K562 (cell line): ENCODE measurements around the gene SLC6A16. TPM values are rescaled to one million over a fixed set of nuclear protein-coding genes. Genes with fewer than 3 reads are reported as not detected.

ENCODE experiments used
- microRNA-seq: library from miRNA; unstranded; fragments of <30 nt; microRNA quantifications from one replicate; pipeline ENCODE4, GENCODE V29; 2018; ENCODE audit warnings: borderline microRNAs expressed
- polyA plus RNA-seq, 8 experiments: library from polyadenylated mRNA; depleted of rRNA in 4 of 8; stranded (reverse) in 5 of 8; unstranded in 3 of 8; fragments of >200 nt; fragmentation: Nextera tagmentation in 2 of 8; fragmentation: Illumina TruSeq in 1 of 8; extraction: Ambion mirVana in 2 of 8; extraction: Trizol in 1 of 8; gene quantifications; 2 replicates each; pipeline versions ENCODE4 v1.2.1 to v1.2.3, GENCODE V29; 2011 to 2014; ENCODE audit warnings: inconsistent platforms in 1 of 8, missing spikeins in 1 of 8
- small RNA-seq: library from RNA; depleted of rRNA; stranded (forward); fragments of <200 nt; gene quantifications from one replicate; pipeline ENCODE3, GENCODE V24; 2014
- total RNA-seq, 7 experiments: library from RNA; depleted of rRNA in 6 of 7; stranded (reverse); fragments of >200 nt in 6 of 7; fragmentation: Illumina TruSeq in 2 of 7; extraction: Trizol in 2 of 7; gene quantifications; 2 replicates each; pipeline versions ENCODE4 v1.2.1 to v1.2.3, GENCODE V29; 2011 to 2021; ENCODE audit warnings: low replicate concordance in 1 of 7

Gene SLC6A16
- total and polyA plus RNA-seq, 9 of the 15 experiments (the other 6 are each of a cell fraction or from before 2014, with no cell fraction given): 0.05 to 0.95 (median 0.36) TPM

Small RNA genes lying within 50 kb of the gene (microRNA-seq; reads per million reads assigned to microRNA genes)
- gene MIR4324: not detected

Small RNA genes lying within 50 kb of the gene (small RNA-seq; reads per million reads assigned to genes)
- not detected for gene MIR4324

Other genes starting within 250 kb of the SLC6A16 start
Only the 7 nearest of the 20 such genes appear.
- gene CD37, start 10.2 kb upstream of the SLC6A16 start, total RNA-seq (2014; rRNA removed): 4.0 and 5.0 TPM in 2 replicates
- gene CD37, start 10.2 kb upstream of the SLC6A16 start, total RNA-seq (2014; rRNA removed; fragmentation: Illumina TruSeq; extraction: Trizol): 3.1 and 3.8 TPM in 2 replicates
- gene CD37, start 10.2 kb upstream of the SLC6A16 start, total RNA-seq (2015; rRNA removed; fragmentation: Illumina TruSeq; extraction: Trizol): 5.0 and 6.2 TPM in 2 replicates
- gene CD37, start 10.2 kb upstream of the SLC6A16 start, total RNA-seq (2021): 11.0 and 12.0 TPM in 2 replicates
- gene CD37, start 10.2 kb upstream of the SLC6A16 start, polyA plus RNA-seq (2011; rRNA removed): 2.5 and 5.8 TPM in 2 replicates
- 16.3 and 19.0 TPM in 2 replicates for gene CD37, start 10.2 kb upstream of the SLC6A16 start, polyA plus RNA-seq (2014; fragmentation: Illumina TruSeq; extraction: Trizol)
- 1 to 10 TPM; 7.4 to 8.3 TPM for gene CD37, start 10.2 kb upstream of the SLC6A16 start, polyA plus RNA-seq (2014; fragmentation: Nextera tagmentation; extraction: Ambion mirVana)
- 10.8 and 11.0 TPM in 2 replicates for gene CD37, start 10.2 kb upstream of the SLC6A16 start, polyA plus RNA-seq (2014; rRNA removed)
- 14.7 and 15.3 TPM in 2 replicates for gene TEAD2, start 37.2 kb upstream of the SLC6A16 start, total RNA-seq (2014; rRNA removed)
- gene TEAD2, start 37.2 kb upstream of the SLC6A16 start, total RNA-seq (2014; rRNA removed; fragmentation: Illumina TruSeq; extraction: Trizol): 11.2 and 12.6 TPM in 2 replicates
- gene TEAD2, start 37.2 kb upstream of the SLC6A16 start, total RNA-seq (2015; rRNA removed; fragmentation: Illumina TruSeq; extraction: Trizol): 12.7 and 13.9 TPM in 2 replicates
- gene TEAD2, start 37.2 kb upstream of the SLC6A16 start, total RNA-seq (2021): 19.5 and 20.7 TPM in 2 replicates
- 10.7 and 12.4 TPM in 2 replicates for gene TEAD2, start 37.2 kb upstream of the SLC6A16 start, polyA plus RNA-seq (2011; rRNA removed)
- 25.4 and 27.0 TPM in 2 replicates for gene TEAD2, start 37.2 kb upstream of the SLC6A16 start, polyA plus RNA-seq (2014; fragmentation: Illumina TruSeq; extraction: Trizol)
- 1 to 10 TPM; 1.6 to 1.8 TPM for gene TEAD2, start 37.2 kb upstream of the SLC6A16 start, polyA plus RNA-seq (2014; fragmentation: Nextera tagmentation; extraction: Ambion mirVana)
- 14.2 and 18.8 TPM in 2 replicates for gene TEAD2, start 37.2 kb upstream of the SLC6A16 start, polyA plus RNA-seq (2014; rRNA removed)
- 1.4 and 1.7 TPM in 2 replicates for gene DKKL1, start 38.7 kb upstream of the SLC6A16 start, total RNA-seq (2014; rRNA removed)
- gene DKKL1, start 38.7 kb upstream of the SLC6A16 start, total RNA-seq (2014; rRNA removed; fragmentation: Illumina TruSeq; extraction: Trizol): 0.44 and 0.61 TPM in 2 replicates
- gene DKKL1, start 38.7 kb upstream of the SLC6A16 start, total RNA-seq (2015; rRNA removed; fragmentation: Illumina TruSeq; extraction: Trizol): 0.62 and 0.90 TPM in 2 replicates
- gene DKKL1, start 38.7 kb upstream of the SLC6A16 start, total RNA-seq (2021): 0.69 and 1.3 TPM in 2 replicates
- gene DKKL1, start 38.7 kb upstream of the SLC6A16 start, polyA plus RNA-seq (2011; rRNA removed): 1.4 and 1.5 TPM in 2 replicates
- gene DKKL1, start 38.7 kb upstream of the SLC6A16 start, polyA plus RNA-seq (2014; fragmentation: Illumina TruSeq; extraction: Trizol): 0.30 and 0.52 TPM in 2 replicates
- gene DKKL1, start 38.7 kb upstream of the SLC6A16 start, polyA plus RNA-seq (2014; fragmentation: Nextera tagmentation; extraction: Ambion mirVana): under 1 TPM; 0.15 to 0.34 TPM
- 0.44 and 0.96 TPM in 2 replicates for gene DKKL1, start 38.7 kb upstream of the SLC6A16 start, polyA plus RNA-seq (2014; rRNA removed)
- gene KASH5, start 63.1 kb upstream of the SLC6A16 start, total RNA-seq (2014; rRNA removed): 0.36 and 0.78 TPM in 2 replicates
- 0.26 and 0.44 TPM in 2 replicates for gene KASH5, start 63.1 kb upstream of the SLC6A16 start, total RNA-seq (2014; rRNA removed; fragmentation: Illumina TruSeq; extraction: Trizol)
- gene KASH5, start 63.1 kb upstream of the SLC6A16 start, total RNA-seq (2015; rRNA removed; fragmentation: Illumina TruSeq; extraction: Trizol): 0.07 and 0.41 TPM in 2 replicates
- 0.20 and 0.60 TPM in 2 replicates for gene KASH5, start 63.1 kb upstream of the SLC6A16 start, total RNA-seq (2021)
- 0.60 and 0.70 TPM in 2 replicates for gene KASH5, start 63.1 kb upstream of the SLC6A16 start, polyA plus RNA-seq (2011; rRNA removed)
- gene KASH5, start 63.1 kb upstream of the SLC6A16 start, polyA plus RNA-seq (2014; fragmentation: Illumina TruSeq; extraction: Trizol): 0.19 and 0.31 TPM in 2 replicates
- gene KASH5, start 63.1 kb upstream of the SLC6A16 start, polyA plus RNA-seq (2014; fragmentation: Nextera tagmentation; extraction: Ambion mirVana): under 1 TPM in 1 of 2 experiments, not detected in 1; 0.13 TPM
- 0.84 and 3.2 TPM in 2 replicates for gene KASH5, start 63.1 kb upstream of the SLC6A16 start, polyA plus RNA-seq (2014; rRNA removed)
- gene PTH2, start 98.2 kb upstream of the SLC6A16 start, total RNA-seq (2014; rRNA removed): 0.61 TPM in 1 of 2 replicates, not detected in the other
- not detected in 2 replicates for gene PTH2, start 98.2 kb upstream of the SLC6A16 start, total RNA-seq (2014; rRNA removed; fragmentation: Illumina TruSeq; extraction: Trizol)
- not detected in 2 replicates for gene PTH2, start 98.2 kb upstream of the SLC6A16 start, total RNA-seq (2015; rRNA removed; fragmentation: Illumina TruSeq; extraction: Trizol)
- gene PTH2, start 98.2 kb upstream of the SLC6A16 start, total RNA-seq (2021): 0.60 and 1.3 TPM in 2 replicates
- not detected in 2 replicates for gene PTH2, start 98.2 kb upstream of the SLC6A16 start, polyA plus RNA-seq (2011; rRNA removed)
- gene PTH2, start 98.2 kb upstream of the SLC6A16 start, polyA plus RNA-seq (2014; fragmentation: Illumina TruSeq; extraction: Trizol): not detected in 2 replicates
- not detected for gene PTH2, start 98.2 kb upstream of the SLC6A16 start, polyA plus RNA-seq (2014; fragmentation: Nextera tagmentation; extraction: Ambion mirVana)
- gene PTH2, start 98.2 kb upstream of the SLC6A16 start, polyA plus RNA-seq (2014; rRNA removed): not detected in 2 replicates
- gene GFY, start 100.2 kb upstream of the SLC6A16 start, total RNA-seq (2014; rRNA removed): 0.12 TPM in 1 of 2 replicates, not detected in the other
- gene GFY, start 100.2 kb upstream of the SLC6A16 start, total RNA-seq (2014; rRNA removed; fragmentation: Illumina TruSeq; extraction: Trizol): not detected in 2 replicates
- gene GFY, start 100.2 kb upstream of the SLC6A16 start, total RNA-seq (2015; rRNA removed; fragmentation: Illumina TruSeq; extraction: Trizol): 0.07 TPM in 1 of 2 replicates, not detected in the other
- 0.11 TPM in 1 of 2 replicates, not detected in the other for gene GFY, start 100.2 kb upstream of the SLC6A16 start, total RNA-seq (2021)
- gene GFY, start 100.2 kb upstream of the SLC6A16 start, polyA plus RNA-seq (2011; rRNA removed): 0.19 and 0.26 TPM in 2 replicates
- gene GFY, start 100.2 kb upstream of the SLC6A16 start, polyA plus RNA-seq (2014; fragmentation: Illumina TruSeq; extraction: Trizol): 0.33 and 0.40 TPM in 2 replicates
- gene GFY, start 100.2 kb upstream of the SLC6A16 start, polyA plus RNA-seq (2014; fragmentation: Nextera tagmentation; extraction: Ambion mirVana): under 1 TPM in 1 of 2 experiments, not detected in 1; 0.06 TPM
- gene GFY, start 100.2 kb upstream of the SLC6A16 start, polyA plus RNA-seq (2014; rRNA removed): 0.11 and 0.33 TPM in 2 replicates
- gene SLC17A7, start 116.3 kb upstream of the SLC6A16 start, total RNA-seq (2014; rRNA removed): 2.4 and 3.2 TPM in 2 replicates
- 1.1 TPM in 2 replicates for gene SLC17A7, start 116.3 kb upstream of the SLC6A16 start, total RNA-seq (2014; rRNA removed; fragmentation: Illumina TruSeq; extraction: Trizol)
- 1.4 TPM in 2 replicates for gene SLC17A7, start 116.3 kb upstream of the SLC6A16 start, total RNA-seq (2015; rRNA removed; fragmentation: Illumina TruSeq; extraction: Trizol)
- gene SLC17A7, start 116.3 kb upstream of the SLC6A16 start, total RNA-seq (2021): 9.2 and 9.9 TPM in 2 replicates
- gene SLC17A7, start 116.3 kb upstream of the SLC6A16 start, polyA plus RNA-seq (2011; rRNA removed): 4.8 and 7.0 TPM in 2 replicates
- gene SLC17A7, start 116.3 kb upstream of the SLC6A16 start, polyA plus RNA-seq (2014; fragmentation: Illumina TruSeq; extraction: Trizol): 12.8 and 15.7 TPM in 2 replicates
- 1 to 10 TPM; 1.7 to 1.8 TPM for gene SLC17A7, start 116.3 kb upstream of the SLC6A16 start, polyA plus RNA-seq (2014; fragmentation: Nextera tagmentation; extraction: Ambion mirVana)
- gene SLC17A7, start 116.3 kb upstream of the SLC6A16 start, polyA plus RNA-seq (2014; rRNA removed): 5.5 and 5.7 TPM in 2 replicates